Stimulated activated CD4-positive, alpha-beta T cell treated with anti-CD3 and anti-CD28 coated beads, TNF-alpha, amount 100 ng/mL, for 4 hours (primary cell): ENCODE measurements around the gene OR11L1.

Experiments used
- DNase-seq, 3 experiments: peaks; one replicate each; pipeline ENCODE4 v3.0.0-alpha.2; 2020; ENCODE audit warnings: low read depth in 3 of 3

The OR11L1 gene

GRCh38 chr1:247841796-247842195 is at the start of gene OR11L1:
Gene OR11L1 (minus strand): TSS chr1:247841896. CDS start chr1:247841896, 0 bp downstream.
- no peak for DNase-seq

GRCh38 chr1:247884797-247885413 is 43.2 kb upstream of the OR11L1 start:
- DNase-seq, result no peak

DNA sequence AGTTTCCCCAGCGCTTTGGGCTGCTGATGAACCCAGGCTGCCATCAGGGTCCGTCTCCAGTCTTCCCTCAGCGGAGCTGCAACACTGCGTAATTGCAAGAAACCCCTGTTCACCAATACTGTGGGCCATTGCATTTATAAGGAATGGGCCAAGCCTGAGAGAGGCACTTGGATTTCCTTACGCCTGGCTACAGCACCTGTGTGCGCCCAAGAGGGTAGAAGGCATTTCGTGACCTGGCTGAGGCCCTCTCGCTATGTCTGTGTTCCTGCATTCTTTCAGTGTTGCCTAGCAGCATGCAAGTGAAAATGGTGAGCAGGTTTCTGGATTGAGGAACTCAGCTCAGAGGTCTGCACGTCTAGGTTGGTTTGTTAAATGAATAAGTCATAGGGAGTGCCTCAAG is 41.6 kb upstream of the OR11L1 start:
- no peak for DNase-seq

- DNase-seq, result no peak
These were observed 23.7 kb upstream of the OR11L1 start for GRCh38 chr1:247865416-247865815.

- DNase-seq, result no peak
These were observed 22.9 kb upstream of the OR11L1 start for GRCh38 chr1:247864644-247865043.

DNA sequence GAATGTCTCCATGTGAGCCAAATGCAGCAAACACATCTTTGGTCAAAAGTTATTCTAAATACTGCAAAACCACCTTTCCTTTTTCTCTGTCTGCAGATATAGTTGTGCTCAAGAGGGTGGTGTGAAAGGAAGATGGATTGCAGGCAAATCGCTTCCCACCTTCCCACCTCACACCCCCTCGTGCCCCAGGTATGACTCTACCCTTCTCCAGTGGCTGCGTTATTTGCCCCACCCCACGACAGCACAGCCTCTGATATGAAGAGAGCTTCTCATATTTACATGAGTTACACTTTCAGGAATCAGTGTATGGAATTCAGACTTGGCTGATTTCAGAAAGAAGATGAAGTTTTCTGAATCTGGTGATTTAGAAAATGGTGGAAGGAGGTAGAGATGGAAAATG is 21.1 kb upstream of the OR11L1 start:
- no peak for DNase-seq

- DNase-seq, result no peak
These were observed 16.4 kb upstream of the OR11L1 start for GRCh38 chr1:247857985-247858619.

DNA sequence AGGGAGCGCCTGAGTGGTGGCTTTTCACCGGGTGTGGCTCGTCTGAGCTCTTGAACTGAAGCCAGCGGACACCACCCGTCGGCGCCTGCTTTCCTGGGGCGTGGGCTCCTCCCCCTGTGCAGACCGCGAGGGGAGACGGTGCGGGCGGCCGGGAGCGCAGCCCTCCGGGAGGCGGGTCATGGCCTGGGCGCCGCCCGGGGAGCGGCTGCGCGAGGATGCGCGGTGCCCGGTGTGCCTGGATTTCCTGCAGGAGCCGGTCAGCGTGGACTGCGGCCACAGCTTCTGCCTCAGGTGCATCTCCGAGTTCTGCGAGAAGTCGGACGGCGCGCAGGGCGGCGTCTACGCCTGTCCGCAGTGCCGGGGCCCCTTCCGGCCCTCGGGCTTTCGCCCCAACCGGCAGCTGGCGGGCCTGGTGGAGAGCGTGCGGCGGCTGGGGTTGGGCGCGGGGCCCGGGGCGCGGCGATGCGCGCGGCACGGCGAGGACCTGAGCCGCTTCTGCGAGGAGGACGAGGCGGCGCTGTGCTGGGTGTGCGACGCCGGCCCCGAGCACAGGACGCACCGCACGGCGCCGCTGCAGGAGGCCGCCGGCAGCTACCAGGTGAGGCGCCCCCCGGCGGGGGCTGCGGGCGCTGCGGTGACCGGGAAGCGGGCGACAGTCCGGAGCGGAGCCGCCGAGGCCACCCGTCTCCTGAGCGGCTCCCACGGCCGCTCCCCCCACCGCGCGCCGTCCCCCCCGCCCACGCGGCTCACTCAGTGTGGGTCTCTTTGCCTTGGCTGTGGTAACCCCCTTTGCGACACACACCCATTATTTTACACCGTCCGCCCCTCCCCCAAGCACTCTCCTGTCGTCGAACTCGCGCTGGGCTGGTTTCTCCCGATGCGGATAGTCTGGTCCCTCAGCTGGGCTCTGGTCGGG is 15.6 kb upstream of the OR11L1 start, which contains the start of gene TRIM58:
Gene TRIM58 (plus strand): TSS at position 119 of the 916 bp plus-strand sequence. CDS start 60 bp downstream, at position 179.
- DNase-seq, result peak in 1 of 3 experiments; percentile 1

GRCh38 chr1:247855911-247856310 is 14.2 kb upstream of the OR11L1 start:
- DNase-seq, result no peak

DNA sequence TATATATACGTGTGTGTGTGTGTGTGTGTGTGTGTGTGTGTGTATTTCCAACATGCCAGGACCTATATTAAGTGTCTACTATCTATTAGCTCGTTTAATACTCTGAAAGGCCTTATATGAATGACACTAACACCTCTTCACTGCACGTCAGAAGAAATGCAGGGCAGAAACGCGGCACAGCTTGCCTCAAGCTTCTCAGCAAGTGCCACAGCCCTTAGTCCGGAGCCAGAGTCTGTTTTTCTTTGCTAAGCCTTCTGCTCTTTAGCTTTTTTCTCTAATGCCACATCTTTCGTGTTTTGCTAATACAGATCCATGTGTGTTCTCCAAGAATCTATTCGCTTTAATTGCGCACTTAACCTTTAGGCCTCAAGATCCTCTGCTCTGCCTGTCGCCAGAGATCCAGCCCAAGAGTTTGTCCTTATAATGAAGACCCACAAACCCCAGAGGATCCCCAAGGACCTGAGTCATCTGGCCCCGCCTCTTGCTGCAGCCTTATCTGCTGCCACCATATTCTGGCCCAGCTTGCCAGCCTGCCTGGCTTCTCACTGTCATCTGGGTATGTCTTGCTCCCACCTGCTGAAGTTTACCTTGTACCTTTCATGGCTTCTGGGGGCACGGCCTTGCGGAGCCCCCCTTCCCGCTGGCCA is 13.3 kb upstream of the OR11L1 start:
- no peak for DNase-seq

DNA sequence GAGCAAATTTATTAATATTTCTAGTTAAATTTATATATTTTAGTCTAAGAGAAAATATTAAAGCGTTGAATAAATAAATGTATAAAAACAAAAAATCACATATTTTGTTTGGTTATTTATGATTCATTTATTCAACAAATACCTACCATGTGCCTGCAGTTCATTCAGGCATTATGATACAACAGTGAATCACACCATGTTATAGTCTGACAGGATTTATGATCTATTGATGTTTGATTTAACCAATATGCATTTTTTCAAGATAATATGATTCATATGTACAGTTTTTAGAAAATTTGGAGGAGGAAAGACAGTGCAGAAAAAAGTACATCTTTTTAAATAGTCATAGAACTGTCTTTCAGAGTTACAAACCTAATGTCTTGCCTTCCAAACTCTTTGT is 7.9 kb upstream of the OR11L1 start:
- DNase-seq, result no peak

DNA sequence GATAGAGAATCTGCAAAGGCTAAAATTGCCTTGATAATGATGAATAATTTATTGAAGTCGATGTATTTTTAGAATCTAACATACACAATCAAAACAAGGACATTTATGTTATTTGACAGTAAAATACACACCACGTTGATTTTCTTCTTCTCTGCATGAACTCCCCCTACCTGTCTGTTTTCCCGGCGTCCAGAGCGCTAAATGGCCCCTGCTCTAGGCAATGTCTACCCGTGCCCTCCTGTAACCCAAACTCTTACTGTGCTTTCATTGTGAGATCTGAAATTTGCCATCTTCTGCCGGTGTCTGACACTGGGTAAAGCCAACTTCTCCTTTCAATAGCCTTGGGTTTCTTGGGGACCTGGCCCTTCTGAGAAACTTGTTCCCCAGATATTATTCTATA is 6.7 kb upstream of the OR11L1 start:
- DNase-seq, result no peak

- no peak for DNase-seq
These were observed 4.0 kb upstream of the OR11L1 start for GRCh38 chr1:247845693-247846017.

DNA sequence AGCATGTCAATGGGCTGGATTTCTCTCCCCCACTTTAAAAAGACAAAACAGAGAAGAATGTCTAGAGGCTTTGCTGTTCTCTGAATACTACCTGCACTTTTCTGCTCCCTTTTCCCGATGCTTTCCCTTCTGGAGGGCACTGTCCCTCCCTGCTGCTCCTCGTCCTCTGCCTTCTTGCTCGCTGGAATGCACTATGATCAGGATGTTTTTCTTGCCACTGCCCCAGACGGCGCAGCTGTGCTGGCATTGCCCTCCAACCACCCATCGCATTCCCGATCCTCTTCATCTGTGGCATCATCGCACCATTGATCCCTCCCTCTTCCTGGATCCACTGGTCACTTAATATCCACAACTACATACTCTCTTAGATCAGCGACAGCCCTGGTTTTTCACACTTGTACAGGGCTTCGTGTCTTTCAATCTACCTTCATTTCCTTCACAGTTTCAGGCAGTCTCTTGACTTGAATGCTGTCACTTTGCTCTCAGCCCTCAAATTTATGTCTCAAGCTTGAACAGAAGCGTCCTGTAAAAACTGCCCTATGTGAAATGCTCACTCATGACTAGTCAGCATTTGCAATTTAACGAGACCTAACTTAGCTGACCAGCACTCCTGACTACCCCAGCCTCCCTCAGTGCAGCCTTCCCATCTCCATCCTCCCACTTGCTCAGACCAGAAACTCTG is 3.5 kb upstream of the OR11L1 start:
- DNase-seq, result no peak

DNA sequence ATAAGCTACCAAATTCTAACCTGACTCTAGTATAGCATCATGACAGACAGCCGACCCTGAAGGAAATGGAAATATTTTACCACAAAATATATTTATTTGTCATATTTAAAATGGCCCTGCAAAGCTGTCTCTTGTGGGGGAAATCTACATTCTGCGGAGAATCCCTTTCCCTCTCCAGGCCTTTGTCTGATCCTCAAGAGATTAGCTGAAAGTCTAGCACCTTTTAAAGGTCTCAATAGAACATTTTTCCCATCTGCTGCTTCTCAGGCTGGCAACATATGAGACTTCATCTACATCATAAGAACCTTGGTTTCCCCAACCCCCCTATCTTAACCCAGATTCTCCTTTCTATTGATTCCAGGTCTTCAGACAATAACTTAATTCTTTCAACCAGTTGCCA is 1.7 kb upstream of the OR11L1 start:
- DNase-seq, result no peak

DNA sequence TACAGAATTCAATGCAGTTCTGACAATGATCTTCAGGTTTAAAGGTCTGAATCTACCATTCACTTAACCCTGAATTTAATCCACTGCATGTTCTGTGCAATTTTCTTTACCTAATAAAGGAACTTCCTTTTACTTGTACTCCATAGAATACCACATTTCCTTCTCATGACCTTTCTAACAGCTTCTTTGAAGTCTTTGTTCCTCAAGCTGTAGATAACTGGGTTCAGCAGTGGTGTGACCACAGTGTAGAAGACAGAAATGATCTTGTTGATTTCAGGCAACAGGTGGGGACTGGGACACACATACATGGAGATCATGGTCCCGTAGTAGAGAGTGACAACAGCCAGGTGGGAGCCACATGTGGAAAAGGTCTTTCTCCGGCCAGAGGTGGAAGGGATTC is 878 bp downstream of the OR11L1 start:
- no peak for DNase-seq

GRCh38 chr1:247833601-247834000 is 8.1 kb downstream of the OR11L1 start:
- DNase-seq, result no peak

DNA sequence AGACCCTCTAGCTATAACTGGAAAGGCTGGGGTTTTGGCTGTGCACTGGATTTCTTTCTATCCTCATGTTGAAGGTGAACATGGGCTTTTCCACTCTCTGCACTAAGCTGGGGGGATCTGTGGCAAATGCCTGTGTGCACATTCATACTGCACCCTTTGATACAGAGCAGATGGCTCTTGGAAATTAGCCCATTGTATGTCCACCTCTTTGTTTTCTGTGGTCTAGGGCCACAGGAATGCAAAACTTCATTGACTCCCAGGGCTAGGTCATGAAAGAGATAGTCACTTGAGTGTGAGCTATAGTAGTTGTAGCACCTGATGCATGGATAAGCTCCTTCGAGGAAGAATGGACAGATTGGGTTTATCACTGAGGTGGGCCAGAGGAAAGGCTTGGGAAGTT is 12.0 kb downstream of the OR11L1 start:
- DNase-seq, result no peak

GRCh38 chr1:247825362-247825761 is 16.3 kb downstream of the OR11L1 start:
- no peak for DNase-seq

DNA sequence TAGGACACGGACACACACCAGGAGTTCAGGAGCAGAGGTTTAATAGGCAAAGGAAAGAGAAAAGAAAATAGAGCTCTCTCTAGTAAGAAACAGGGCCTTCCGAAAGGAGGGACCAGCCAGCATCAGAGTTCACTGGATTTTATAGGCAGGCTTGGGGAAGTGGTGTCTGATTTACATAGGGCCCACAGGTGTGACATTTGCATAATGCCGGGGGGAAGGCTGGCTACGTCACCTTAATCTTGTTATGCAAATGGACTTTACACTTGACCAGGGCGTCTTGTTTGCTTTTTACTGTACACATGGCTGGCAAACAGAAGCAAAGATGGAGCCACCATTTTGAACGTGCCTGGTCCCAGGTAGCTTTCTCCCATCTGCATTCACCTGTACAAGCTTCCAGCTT is 17.7 kb downstream of the OR11L1 start, which contains the start of gene OR14A16:
Gene OR14A16 (minus strand): TSS at position 97 of the 400 bp plus-strand sequence. CDS start 8,390 bp downstream, outside the sequence.
- DNase-seq, result no peak

- no peak for DNase-seq
These were observed 19.6 kb downstream of the OR11L1 start for GRCh38 chr1:247822060-247822459.
